ENCODE results near the gene GVQW3. TPM values are rescaled to one million over a fixed set of nuclear protein-coding genes. Genes with fewer than 3 reads are reported as not detected.

GVQW3 gene
- total and polyA plus RNA-seq, 2 of the 13 experiments (the other 11 are each of a cell fraction or from before 2014, with no cell fraction given), result 5.0 to 5.6 TPM

DNA sequence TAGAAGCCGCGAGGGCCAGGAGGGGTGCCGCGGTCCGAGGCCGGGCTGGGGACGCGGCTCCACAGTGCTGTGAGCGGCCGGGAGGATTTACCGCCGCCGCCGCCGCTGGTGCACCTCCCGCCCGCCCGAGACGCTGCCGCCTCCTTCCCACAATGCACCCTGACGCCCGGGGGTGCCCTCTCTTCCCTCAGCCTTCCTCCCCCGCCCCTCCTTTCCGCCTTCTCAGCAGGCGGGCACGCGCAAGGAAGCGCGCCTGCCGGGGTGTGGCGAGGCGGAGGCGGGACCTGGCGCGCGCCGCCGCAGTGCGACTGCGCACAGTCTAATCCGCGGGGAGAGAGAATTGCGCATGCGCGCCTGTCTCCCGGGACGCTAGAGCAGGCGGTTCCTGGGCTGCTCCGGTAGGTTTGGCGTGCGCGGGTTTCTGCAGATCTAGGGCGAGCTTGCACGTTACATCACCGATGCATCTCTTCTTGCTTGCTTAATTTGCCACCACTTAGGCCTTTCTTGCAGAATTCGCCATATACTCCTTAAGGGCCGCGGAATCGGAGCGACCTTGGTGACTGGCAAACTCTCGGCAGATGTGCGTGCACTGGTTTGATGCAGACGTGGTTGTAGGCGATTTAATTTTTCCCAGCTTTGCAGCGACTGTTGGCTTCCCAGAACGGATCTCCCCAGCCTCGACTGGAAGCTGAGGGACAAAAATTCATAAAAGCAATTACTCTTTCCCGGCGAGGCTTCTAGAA is at the start of gene GVQW3, which contains the start of gene THAP12 (continued):
- TF ChIP-seq SIX4 (CRISPR knock-in tag; IDR thresholded peaks at IDR 0.05) (no peak), GATAD2A (CRISPR knock-in tag; IDR thresholded peaks at IDR 0.05) (0 out of 2 replicates have a peak, but pooled peaks have one; percentile 25), ZBTB42 (CRISPR knock-in tag; IDR thresholded peaks at IDR 0.05) (no peak), GABPA (IDR thresholded peaks at IDR 0.05; ENCODE audit: low read depth, low read length) (peak; percentile 63), GABPA (CRISPR knock-in tag; IDR thresholded peaks at IDR 0.05; ENCODE audit: low read depth) (peak; percentile 82), FOXK2 (IDR thresholded peaks at IDR 0.05) (no peak), NCOA1 (CRISPR knock-in tag; IDR thresholded peaks at IDR 0.05) (no peak), SKI (IDR thresholded peaks at IDR 0.05; ENCODE audit: partially characterized antibody) (peak; percentile 86), CENPX (CRISPR knock-in tag; IDR thresholded peaks at IDR 0.05) (no peak), ZBTB1 (CRISPR knock-in tag; IDR thresholded peaks at IDR 0.05; ENCODE audit: borderline replicate concordance) (no peak), SP140L (CRISPR knock-in tag; IDR thresholded peaks at IDR 0.05; ENCODE audit: borderline replicate concordance) (no peak), ZFP36 (IDR thresholded peaks at IDR 0.05; ENCODE audit: borderline replicate concordance, low read depth, low read length, partially characterized antibody) (no peak), ZNF251 (CRISPR knock-in tag; IDR thresholded peaks at IDR 0.05) (no peak), ZNF530 (CRISPR knock-in tag; IDR thresholded peaks at IDR 0.05; ENCODE audit: low read depth) (no peak), HOXA7 (CRISPR knock-in tag; IDR thresholded peaks at IDR 0.05) (no peak), TOPORS (CRISPR knock-in tag; IDR thresholded peaks at IDR 0.05) (no peak), NBN (conservative IDR thresholded peaks at IDR 0.05) (no peak), ZFP90 (CRISPR knock-in tag; IDR thresholded peaks at IDR 0.05; ENCODE audit: borderline replicate concordance) (no peak), ZNF615 (CRISPR knock-in tag; IDR thresholded peaks at IDR 0.05; ENCODE audit: borderline replicate concordance) (no peak), NFYC (CRISPR knock-in tag; IDR thresholded peaks at IDR 0.05) (no peak), MTF1 (CRISPR knock-in tag; IDR thresholded peaks at IDR 0.05) (no peak), ZNF430 (CRISPR knock-in tag; IDR thresholded peaks at IDR 0.05) (peak; percentile 62; the same call in 1 of the 2 replicates)
- TF ChIP-seq, protein P1, sequence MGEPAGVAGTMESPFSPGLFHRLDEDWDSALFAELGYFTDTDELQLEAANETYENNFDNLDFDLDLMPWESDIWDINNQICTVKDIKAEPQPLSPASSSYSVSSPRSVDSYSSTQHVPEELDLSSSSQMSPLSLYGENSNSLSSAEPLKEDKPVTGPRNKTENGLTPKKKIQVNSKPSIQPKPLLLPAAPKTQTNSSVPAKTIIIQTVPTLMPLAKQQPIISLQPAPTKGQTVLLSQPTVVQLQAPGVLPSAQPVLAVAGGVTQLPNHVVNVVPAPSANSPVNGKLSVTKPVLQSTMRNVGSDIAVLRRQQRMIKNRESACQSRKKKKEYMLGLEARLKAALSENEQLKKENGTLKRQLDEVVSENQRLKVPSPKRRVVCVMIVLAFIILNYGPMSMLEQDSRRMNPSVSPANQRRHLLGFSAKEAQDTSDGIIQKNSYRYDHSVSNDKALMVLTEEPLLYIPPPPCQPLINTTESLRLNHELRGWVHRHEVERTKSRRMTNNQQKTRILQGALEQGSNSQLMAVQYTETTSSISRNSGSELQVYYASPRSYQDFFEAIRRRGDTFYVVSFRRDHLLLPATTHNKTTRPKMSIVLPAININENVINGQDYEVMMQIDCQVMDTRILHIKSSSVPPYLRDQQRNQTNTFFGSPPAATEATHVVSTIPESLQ (CRISPR knock-in tag; conservative IDR thresholded peaks at IDR 0.05), result no peak
- TF ChIP-seq, protein P2, sequence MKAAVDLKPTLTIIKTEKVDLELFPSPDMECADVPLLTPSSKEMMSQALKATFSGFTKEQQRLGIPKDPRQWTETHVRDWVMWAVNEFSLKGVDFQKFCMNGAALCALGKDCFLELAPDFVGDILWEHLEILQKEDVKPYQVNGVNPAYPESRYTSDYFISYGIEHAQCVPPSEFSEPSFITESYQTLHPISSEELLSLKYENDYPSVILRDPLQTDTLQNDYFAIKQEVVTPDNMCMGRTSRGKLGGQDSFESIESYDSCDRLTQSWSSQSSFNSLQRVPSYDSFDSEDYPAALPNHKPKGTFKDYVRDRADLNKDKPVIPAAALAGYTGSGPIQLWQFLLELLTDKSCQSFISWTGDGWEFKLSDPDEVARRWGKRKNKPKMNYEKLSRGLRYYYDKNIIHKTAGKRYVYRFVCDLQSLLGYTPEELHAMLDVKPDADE (CRISPR knock-in tag; IDR thresholded peaks at IDR 0.05), result no peak
- TF ChIP-seq, protein P3, sequence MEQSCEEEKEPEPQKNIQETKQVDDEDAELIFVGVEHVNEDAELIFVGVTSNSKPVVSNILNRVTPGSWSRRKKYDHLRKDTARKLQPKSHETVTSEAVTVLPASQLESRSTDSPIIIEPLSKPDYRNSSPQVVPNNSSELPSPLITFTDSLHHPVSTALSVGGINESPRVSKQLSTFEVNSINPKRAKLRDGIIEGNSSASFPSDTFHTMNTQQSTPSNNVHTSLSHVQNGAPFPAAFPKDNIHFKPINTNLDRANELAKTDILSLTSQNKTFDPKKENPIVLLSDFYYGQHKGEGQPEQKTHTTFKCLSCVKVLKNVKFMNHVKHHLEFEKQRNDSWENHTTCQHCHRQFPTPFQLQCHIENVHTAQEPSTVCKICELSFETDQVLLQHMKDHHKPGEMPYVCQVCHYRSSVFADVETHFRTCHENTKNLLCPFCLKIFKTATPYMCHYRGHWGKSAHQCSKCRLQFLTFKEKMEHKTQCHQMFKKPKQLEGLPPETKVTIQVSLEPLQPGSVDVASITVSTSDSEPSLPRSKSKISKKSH (CRISPR knock-in tag; IDR thresholded peaks at IDR 0.05; ENCODE audit: borderline replicate concordance), result peak; percentile 51; the same call in 1 of the 2 replicates
- TF ChIP-seq, protein P4, sequence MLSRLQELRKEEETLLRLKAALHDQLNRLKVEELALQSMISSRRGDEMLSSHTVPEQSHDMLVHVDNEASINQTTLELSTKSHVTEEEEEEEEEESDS (CRISPR knock-in tag; IDR thresholded peaks at IDR 0.05; ENCODE audit: borderline replicate concordance), result no peak
- TF ChIP-seq, protein P5, sequence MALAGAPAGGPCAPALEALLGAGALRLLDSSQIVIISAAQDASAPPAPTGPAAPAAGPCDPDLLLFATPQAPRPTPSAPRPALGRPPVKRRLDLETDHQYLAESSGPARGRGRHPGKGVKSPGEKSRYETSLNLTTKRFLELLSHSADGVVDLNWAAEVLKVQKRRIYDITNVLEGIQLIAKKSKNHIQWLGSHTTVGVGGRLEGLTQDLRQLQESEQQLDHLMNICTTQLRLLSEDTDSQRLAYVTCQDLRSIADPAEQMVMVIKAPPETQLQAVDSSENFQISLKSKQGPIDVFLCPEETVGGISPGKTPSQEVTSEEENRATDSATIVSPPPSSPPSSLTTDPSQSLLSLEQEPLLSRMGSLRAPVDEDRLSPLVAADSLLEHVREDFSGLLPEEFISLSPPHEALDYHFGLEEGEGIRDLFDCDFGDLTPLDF (CRISPR knock-in tag; IDR thresholded peaks at IDR 0.05), result peak; percentile 72; the same call in 1 of the 2 replicates
